Measurements from ENCODE around the gene ARL15.
"Not testable (repeated sequence)": the region's sequence is repeated elsewhere in the genome, so short reads cannot be mapped to it uniquely, and the experiment has no call there.

GRCh38 chr5:53982319-53982718 is 328.1 kb downstream of the ARL15 start:
- TF ChIP-seq POLR2AphosphoS5 (IDR thresholded peaks at IDR 0.05; ENCODE audit: borderline replicate concordance, low read depth, low read length); EZH2 (IDR thresholded peaks at IDR 0.05): not testable (repeated sequence)
